Measurements from ENCODE around the gene DDR2.

DNA sequence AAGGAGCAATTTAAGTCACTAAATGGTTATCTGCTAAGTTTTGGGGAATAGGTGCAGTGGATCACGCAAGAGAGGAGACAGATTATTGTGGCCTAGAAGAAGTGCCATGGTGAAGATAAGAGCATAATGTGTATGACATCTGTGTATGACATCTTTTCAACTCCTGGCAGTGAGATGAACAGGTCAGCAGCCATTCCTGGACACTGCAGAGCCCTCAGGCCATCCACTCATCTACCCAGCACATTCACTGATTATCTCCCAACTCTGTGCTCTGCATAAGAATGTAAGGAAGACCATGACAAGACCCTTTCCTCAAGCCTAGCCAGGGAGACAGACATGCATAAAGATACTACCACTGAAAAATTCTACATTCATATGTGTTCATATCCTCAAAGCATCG, 73.7 kb downstream of the DDR2 start:
- TF ChIP-seq, protein P1, sequence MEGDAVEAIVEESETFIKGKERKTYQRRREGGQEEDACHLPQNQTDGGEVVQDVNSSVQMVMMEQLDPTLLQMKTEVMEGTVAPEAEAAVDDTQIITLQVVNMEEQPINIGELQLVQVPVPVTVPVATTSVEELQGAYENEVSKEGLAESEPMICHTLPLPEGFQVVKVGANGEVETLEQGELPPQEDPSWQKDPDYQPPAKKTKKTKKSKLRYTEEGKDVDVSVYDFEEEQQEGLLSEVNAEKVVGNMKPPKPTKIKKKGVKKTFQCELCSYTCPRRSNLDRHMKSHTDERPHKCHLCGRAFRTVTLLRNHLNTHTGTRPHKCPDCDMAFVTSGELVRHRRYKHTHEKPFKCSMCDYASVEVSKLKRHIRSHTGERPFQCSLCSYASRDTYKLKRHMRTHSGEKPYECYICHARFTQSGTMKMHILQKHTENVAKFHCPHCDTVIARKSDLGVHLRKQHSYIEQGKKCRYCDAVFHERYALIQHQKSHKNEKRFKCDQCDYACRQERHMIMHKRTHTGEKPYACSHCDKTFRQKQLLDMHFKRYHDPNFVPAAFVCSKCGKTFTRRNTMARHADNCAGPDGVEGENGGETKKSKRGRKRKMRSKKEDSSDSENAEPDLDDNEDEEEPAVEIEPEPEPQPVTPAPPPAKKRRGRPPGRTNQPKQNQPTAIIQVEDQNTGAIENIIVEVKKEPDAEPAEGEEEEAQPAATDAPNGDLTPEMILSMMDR (IDR thresholded peaks at IDR 0.05), result no peak
- TF ChIP-seq REST (IDR thresholded peaks at IDR 0.05; ENCODE audit: insufficient read depth in 1 of 2, low read depth in 2 of 2, low read length in 1 of 2), result no peak
- TF ChIP-seq TCF7L2 (IDR thresholded peaks at IDR 0.05; ENCODE audit: low read depth, low read length), result no peak
